Upper lobe of left lung (tissue), 4 donors: ENCODE measurements around the gene TRAFD1.

ENCODE experiments used
- CTCF ChIP-seq, 6 experiments: fragments of 450-650 bp in 4 of 6; fragments of 200-600 bp in 2 of 6; sonication (generic) in 2 of 6; IDR thresholded peaks; one replicate each; pipeline ENCODE4 v1.5.1; 2016 to 2019; ENCODE audit warnings: antibody characterized with exemption in 6 of 6
- EP300 ChIP-seq, 4 donors: sonication (generic); formaldehyde crosslinking; IDR thresholded peaks; one replicate each; pipeline ENCODE4 v1.5.1; 2017; ENCODE audit warnings: antibody characterized with exemption in 4 of 4, control low read depth in 2 of 4
- POLR2A ChIP-seq, 4 donors: fragments of 450-650 bp; IDR thresholded peaks; one replicate each; pipeline ENCODE4 v1.5.1; 2016 to 2017; ENCODE audit warnings: antibody characterized with exemption in 4 of 4, mild to moderate bottlenecking in 2 of 4
- POLR2AphosphoS5 ChIP-seq, 2 donors: sonication (generic); formaldehyde crosslinking; IDR thresholded peaks; one replicate each; pipeline ENCODE4 v1.5.1; 2017; ENCODE audit warnings: antibody characterized with exemption in 2 of 2

GRCh38 chr12:112115259-112116045, 9.9 kb upstream of the TRAFD1 start:
- no peak for TF ChIP-seq POLR2A (IDR thresholded peaks at IDR 0.05)
- TF ChIP-seq EP300 (IDR thresholded peaks at IDR 0.05) = no peak
- no peak for TF ChIP-seq CTCF (IDR thresholded peaks at IDR 0.05)
- no peak for TF ChIP-seq POLR2AphosphoS5 (IDR thresholded peaks at IDR 0.05)
